ENCODE results near the gene JPH3. TPM values are rescaled to one million over a fixed set of nuclear protein-coding genes. Genes with fewer than 3 reads are reported as not detected.

Gene JPH3
- total RNA-seq, 4 donors from 2014 or later = 0.39 TPM; not detected in 3

DNA sequence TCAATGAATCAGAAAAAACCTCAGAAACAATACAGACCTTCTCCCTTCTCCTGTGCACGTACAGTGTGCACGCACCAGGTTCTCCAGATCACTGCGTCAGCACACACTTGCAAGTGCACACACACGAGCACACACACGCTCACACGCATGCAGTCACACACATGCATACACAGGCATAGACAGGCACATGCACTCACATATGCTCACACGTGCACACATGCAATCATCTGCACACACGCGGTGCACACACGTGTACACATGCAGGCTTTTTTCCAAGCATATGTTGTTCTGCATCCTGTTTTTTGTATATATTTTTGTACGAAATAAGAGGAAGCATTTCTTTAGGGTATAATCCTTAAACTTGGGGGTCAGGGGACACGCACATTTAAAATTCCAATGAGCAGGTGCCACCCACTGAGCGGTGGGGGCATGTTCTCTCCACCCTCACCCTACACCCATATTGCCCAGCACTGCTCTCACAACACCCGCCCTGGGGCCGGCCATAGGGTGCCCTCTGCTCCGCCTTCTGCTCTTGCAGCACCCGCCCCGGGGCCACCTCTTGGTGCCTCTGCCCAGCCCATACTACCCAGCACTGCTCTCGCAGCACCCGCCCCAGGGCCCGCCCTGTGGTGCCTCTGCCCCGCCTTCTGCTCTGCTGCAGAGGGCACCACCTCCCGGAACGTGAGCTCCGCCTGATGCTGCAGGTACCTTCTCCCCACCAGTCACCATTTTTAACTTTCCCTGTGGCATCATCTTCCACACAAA is 142.6 kb downstream of the JPH3 start:
- no peak overlapping the region for H3K4me3 ChIP-seq

DNA sequence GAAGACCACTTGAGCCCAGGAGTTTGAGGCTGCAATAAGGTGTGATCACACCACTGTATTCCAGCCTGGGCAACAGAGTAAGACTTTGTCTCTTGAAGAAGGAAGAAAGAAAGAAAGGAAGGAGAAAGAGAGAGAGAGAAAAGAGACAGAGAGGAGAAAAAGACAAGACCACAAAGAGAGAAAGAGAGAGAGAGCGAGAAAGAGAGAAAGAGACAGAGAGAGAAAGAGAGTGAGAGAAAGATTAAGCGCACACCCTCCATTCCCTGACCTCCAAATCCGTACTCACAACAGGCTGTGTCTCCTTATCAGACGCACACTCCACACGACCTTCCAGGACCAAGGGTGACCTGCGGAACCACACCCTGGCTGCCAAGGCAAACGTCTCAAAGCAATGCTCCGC is 143.9 kb downstream of the JPH3 start:
- WGBS, 2 donors = 82 to 86% methylated on average over 8 of the region's 8 CpGs
- Histone ChIP-seq H3K4me1 (peaks cover 0 to 3% (median 0%) of the 10 kb centered on the region in 4 donors), H3K27ac (no peak overlapping the region), H3K9me3 (no peaks in the 10 kb centered on the region), H3K36me3 (peaks cover 0 to 88% (median 24%) of the 10 kb centered on the region in 3 donors), H3K4me3 (no peak overlapping the region), H3K27me3 (no peaks in the 10 kb centered on the region)
- DNase-seq (ENCODE audit: low spot score in 2 of 2) = no peak
- TF ChIP-seq, protein P1, sequence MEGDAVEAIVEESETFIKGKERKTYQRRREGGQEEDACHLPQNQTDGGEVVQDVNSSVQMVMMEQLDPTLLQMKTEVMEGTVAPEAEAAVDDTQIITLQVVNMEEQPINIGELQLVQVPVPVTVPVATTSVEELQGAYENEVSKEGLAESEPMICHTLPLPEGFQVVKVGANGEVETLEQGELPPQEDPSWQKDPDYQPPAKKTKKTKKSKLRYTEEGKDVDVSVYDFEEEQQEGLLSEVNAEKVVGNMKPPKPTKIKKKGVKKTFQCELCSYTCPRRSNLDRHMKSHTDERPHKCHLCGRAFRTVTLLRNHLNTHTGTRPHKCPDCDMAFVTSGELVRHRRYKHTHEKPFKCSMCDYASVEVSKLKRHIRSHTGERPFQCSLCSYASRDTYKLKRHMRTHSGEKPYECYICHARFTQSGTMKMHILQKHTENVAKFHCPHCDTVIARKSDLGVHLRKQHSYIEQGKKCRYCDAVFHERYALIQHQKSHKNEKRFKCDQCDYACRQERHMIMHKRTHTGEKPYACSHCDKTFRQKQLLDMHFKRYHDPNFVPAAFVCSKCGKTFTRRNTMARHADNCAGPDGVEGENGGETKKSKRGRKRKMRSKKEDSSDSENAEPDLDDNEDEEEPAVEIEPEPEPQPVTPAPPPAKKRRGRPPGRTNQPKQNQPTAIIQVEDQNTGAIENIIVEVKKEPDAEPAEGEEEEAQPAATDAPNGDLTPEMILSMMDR (IDR thresholded peaks at IDR 0.05) = no peak
- TF ChIP-seq EP300 (IDR thresholded peaks at IDR 0.05) (no peak), POLR2A (IDR thresholded peaks at IDR 0.05) (no peak)

More for the DNA sequence above, 142.6 kb downstream of the JPH3 start:
- peaks cover 0 to 83% (median 15%) of the 10 kb centered on the region in 3 donors for H3K36me3 ChIP-seq
- H3K4me1 ChIP-seq = peaks cover 0 to 15% (median 4%) of the 10 kb centered on the region in 4 donors
- TF ChIP-seq EP300 (IDR thresholded peaks at IDR 0.05) = no peak
- TF ChIP-seq POLR2A (IDR thresholded peaks at IDR 0.05) = no peak
- TF ChIP-seq, protein P1 (IDR thresholded peaks at IDR 0.05) = no peak
- WGBS, 2 donors = 86 to 93% methylated on average over 25 of the region's 25 CpGs
- no peaks in the 10 kb centered on the region for H3K9me3 ChIP-seq
- H3K27ac ChIP-seq = no peak overlapping the region
- DNase-seq (ENCODE audit: low spot score in 2 of 2) = no peak
- no peaks in the 10 kb centered on the region for H3K27me3 ChIP-seq

Other genes with a start within 250 kb of the JPH3 start
- gene FBXO31, start 218.7 kb upstream of the JPH3 start, total RNA-seq = 100 to 1,000 TPM in 3 of 4 donors, 10 to 100 TPM in 1; 89.4 to 241 (median 147) TPM
- 10 to 100 TPM; 60.9 to 78.1 (median 68.2) TPM for gene MAP1LC3B, start 210.2 kb upstream of the JPH3 start, total RNA-seq
- 10 to 100 TPM; 15.3 to 45.8 (median 25.8) TPM for gene ZCCHC14, start 109.5 kb upstream of the JPH3 start, total RNA-seq
- gene KLHDC4, start 163.5 kb downstream of the JPH3 start, total RNA-seq = 10 to 100 TPM; 26.9 to 61.5 (median 42.5) TPM

All from tibial nerve (tissue), 4 donors.